ENCODE data around the gene COG5.

Gene COG5

GRCh38 chr7:107414198-107414597, 149.5 kb downstream of the COG5 start:
- no peak for TF ChIP-seq POLR2AphosphoS5 (IDR thresholded peaks at IDR 0.05; ENCODE audit: low read depth, low read length)
- TF ChIP-seq TAF1 (IDR thresholded peaks at IDR 0.05; ENCODE audit: borderline replicate concordance, insufficient read depth, low read length), result no peak
- TF ChIP-seq SIN3A (IDR thresholded peaks at IDR 0.05; ENCODE audit: borderline replicate concordance, insufficient read depth, low read length), result no peak
- no peak for TF ChIP-seq FOXP2 (optimal IDR thresholded peaks at IDR 0.05; ENCODE audit: borderline replicate concordance, extremely low read depth, extremely low read length, insufficient read depth)
- TF ChIP-seq REST (IDR thresholded peaks at IDR 0.05; ENCODE audit: insufficient read depth in 1 of 2, low read depth in 2 of 2, low read length in 2 of 2), result no peak

- TF ChIP-seq SIN3A (IDR thresholded peaks at IDR 0.05; ENCODE audit: borderline replicate concordance, insufficient read depth, low read length) (no peak), REST (IDR thresholded peaks at IDR 0.05; ENCODE audit: insufficient read depth in 1 of 2, low read depth in 2 of 2, low read length in 2 of 2) (no peak), FOXP2 (optimal IDR thresholded peaks at IDR 0.05; ENCODE audit: borderline replicate concordance, extremely low read depth, extremely low read length, insufficient read depth) (no peak), POLR2AphosphoS5 (IDR thresholded peaks at IDR 0.05; ENCODE audit: low read depth, low read length) (no peak), TAF1 (IDR thresholded peaks at IDR 0.05; ENCODE audit: borderline replicate concordance, insufficient read depth, low read length) (no peak)
Measured at GRCh38 chr7:107408349-107408748, 155.4 kb downstream of the COG5 start.

DNA sequence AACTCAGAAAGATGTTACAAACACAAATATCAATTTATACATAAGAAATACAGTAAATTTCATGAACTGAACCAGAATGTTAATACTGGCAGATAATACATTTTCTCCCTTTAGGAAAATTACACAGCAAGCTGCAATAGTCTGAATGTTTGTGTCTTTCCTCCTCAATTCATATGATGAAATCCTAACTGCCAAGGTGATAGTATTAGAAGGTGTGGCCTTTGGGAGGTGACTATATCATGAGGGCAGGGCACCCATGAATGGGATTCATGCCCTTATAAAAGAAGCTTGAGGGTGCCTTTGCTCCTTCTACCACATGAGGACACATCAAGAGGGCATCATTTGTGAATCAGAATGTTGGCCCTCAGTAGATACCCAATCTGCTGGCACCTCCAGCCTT, 158.2 kb downstream of the COG5 start:
- TF ChIP-seq SIN3A (IDR thresholded peaks at IDR 0.05; ENCODE audit: borderline replicate concordance, insufficient read depth, low read length), result no peak
- TF ChIP-seq TAF1 (IDR thresholded peaks at IDR 0.05; ENCODE audit: borderline replicate concordance, insufficient read depth, low read length), result no peak
- no peak for TF ChIP-seq FOXP2 (optimal IDR thresholded peaks at IDR 0.05; ENCODE audit: borderline replicate concordance, extremely low read depth, extremely low read length, insufficient read depth)
- TF ChIP-seq POLR2AphosphoS5 (IDR thresholded peaks at IDR 0.05; ENCODE audit: low read depth, low read length), result no peak
- TF ChIP-seq REST (IDR thresholded peaks at IDR 0.05; ENCODE audit: insufficient read depth in 1 of 2, low read depth in 2 of 2, low read length in 2 of 2), result no peak

DNA sequence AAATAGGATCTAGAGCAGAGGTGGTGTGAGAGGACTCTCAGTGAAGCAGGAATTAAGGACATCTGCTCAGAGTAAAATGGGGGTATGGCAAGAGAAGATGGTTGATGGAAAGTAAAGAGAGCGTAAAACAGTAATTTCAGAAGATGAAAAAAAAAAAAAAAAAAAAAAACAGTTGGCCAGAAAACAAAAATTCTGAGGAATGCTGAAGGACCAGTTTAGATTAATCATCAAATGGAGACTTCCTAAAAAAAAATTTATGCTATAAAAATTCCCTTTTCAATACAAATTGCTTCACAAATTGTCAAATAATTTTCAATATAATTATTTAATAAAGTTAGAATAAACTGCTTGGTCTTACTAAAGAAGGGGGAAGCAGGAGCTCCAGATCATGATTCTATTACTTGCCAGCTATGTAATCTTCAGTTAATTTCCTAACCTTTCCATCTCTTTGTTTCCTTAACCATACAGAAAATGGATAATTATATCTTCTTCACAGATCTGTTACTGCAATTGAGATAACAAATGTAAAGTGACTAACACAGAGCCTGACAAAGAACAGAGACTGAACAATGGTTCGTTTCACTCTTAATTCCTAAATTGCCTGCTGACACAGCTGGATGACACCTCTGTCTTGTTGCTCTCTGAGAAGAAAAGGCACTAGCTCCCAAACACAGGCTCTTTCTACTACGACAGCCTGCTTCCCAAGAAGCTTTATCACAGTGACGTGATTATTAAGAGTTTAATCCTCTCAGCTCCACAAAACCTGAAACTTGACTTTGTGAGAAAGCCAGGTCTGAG, 158.8 kb downstream of the COG5 start:
- TF ChIP-seq SIN3A (IDR thresholded peaks at IDR 0.05; ENCODE audit: borderline replicate concordance, insufficient read depth, low read length) (no peak), FOXP2 (optimal IDR thresholded peaks at IDR 0.05; ENCODE audit: borderline replicate concordance, extremely low read depth, extremely low read length, insufficient read depth) (no peak), POLR2AphosphoS5 (IDR thresholded peaks at IDR 0.05; ENCODE audit: low read depth, low read length) (no peak), REST (IDR thresholded peaks at IDR 0.05; ENCODE audit: insufficient read depth in 1 of 2, low read depth in 2 of 2, low read length in 2 of 2) (no peak), TAF1 (IDR thresholded peaks at IDR 0.05; ENCODE audit: borderline replicate concordance, insufficient read depth, low read length) (no peak)

All from PFSK-1 (cell line).